Dedifferentiated amniotic fluid mesenchymal stem cell (primary cell): Measurements from ENCODE around the gene ANGPT4.

Experiments used
- DNase-seq: peaks from one replicate; pipeline ENCODE4 v3.0.0-alpha.2; 2016; ENCODE audit errors: extremely low spot score

Gene ANGPT4

DNA sequence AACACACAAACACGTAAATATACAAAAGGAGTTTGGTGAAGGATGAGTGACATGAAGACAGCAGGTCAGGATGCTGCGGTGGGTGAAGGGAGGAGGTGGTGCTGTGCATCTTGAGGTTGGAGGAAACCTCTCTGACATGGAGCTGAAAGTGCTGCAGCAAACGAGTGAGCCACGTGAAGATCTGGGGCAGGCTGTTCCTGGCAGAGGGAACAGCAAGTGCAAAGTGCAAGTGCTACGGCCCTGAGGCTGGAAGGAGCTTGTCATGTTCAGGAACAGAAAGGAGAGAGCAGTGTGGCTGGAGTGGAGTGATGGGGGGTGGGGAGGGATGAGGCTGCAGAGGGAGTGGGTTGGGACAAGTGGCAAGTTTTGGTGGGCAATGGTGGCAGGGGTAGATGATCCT lies 24.8 kb upstream of the ANGPT4 start:
- no peak for DNase-seq

DNA sequence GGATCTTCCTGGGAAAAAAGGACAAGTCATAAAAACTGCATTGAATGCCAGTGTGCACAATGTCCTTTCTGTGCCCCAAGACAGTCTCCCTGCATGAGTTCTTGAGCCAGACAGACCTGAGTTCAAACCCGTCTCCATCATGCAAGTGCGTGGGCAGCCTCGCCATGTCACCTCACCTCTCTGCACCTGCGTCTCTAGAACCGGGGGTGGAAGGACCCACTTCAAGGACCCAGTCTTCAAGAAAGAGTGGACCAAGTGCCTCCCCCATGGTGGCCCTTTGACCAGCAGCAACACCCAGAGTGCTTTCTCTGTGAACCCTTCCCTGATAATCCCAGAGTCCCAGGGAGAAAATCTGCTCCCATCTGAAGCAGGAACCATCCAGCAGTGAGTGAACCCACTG lies 23.5 kb upstream of the ANGPT4 start:
- DNase-seq, result no peak

DNA sequence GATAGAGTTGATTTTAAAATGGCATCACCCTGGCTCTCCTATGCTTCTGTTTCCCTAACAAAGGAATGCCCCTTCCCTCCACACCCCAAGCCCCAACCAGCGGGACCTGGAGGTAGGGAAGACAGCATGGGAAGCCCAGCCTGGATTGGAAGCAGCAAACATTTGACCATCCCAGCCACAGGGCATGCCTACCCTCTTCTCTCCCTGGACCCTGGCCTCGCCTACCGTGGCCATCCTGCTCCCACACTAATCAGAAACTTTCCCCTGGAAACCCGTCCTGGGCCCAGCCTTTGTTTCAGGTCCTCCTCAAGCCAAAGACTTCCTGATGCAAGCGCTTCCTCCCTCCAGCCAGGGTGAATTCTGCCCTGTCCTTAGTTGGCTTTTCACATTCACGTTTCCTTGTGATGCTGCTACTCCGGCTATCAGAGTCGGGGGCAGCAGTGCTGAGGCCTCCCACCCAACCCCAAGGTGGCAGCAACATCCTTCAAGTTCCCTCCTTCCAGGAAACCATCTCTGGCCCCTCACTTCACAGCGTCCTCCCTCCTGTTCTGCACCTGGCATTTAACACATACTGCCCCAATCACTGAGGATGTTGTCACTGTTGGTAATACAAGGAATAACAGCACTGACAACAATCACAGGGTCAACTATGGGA lies 18.2 kb upstream of the ANGPT4 start:
- no peak for DNase-seq

DNA sequence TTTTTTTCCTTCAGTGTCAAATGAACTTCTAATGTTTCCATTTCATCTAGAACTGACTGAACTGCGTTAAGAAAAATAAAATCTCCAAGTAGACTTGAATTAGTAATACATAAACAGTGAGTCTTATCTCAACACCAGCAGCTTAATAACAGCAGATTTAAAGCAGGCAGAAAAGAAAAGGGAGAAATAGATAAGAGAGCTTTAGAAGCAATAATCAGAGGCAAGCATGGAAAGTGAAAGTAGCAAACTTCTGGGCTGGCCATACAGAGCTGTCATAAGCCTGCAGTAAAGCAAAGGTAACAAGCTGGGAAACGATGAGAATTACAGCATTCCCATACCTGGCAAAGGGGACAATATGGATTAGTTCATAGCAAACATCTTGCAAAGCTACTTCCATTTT lies 16.9 kb upstream of the ANGPT4 start:
- no peak for DNase-seq

DNA sequence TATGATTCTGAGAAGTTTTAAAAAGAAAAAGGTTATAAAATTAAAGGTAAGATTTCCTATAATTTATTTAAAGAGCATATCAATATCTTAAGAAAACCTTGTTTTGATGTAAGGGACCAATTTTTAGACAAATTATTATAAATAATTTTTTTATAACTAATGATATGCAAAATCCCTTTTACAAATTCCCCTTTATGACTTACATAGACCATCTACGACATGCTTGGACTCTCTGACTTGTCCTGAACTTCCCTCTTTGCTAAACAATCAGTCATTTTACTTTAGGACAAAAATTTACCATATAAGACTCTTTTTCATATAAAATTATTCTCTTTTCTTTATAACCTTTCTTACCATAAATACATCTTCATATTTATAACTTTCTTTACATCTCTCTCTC lies 15.3 kb upstream of the ANGPT4 start:
- no peak for DNase-seq

DNA sequence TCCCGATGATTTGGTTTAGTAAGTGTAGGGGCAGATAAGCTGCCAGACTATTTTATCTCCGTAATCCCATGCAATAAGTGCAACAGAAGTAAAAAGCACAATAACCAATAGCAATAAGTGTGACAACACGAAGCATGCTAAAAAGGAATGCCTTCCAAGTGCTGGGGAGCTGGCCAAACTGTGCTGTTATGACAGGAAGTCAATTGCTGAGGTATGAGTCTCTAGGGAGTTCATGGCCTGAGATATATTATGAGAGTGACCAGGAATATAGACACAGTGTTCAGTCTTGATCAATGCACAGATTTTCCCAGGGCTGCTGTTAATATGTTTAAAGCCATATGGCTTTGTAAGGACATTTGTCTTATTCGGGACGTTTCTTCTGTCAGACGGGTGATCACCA lies 10.5 kb upstream of the ANGPT4 start:
- DNase-seq, result no peak

DNA sequence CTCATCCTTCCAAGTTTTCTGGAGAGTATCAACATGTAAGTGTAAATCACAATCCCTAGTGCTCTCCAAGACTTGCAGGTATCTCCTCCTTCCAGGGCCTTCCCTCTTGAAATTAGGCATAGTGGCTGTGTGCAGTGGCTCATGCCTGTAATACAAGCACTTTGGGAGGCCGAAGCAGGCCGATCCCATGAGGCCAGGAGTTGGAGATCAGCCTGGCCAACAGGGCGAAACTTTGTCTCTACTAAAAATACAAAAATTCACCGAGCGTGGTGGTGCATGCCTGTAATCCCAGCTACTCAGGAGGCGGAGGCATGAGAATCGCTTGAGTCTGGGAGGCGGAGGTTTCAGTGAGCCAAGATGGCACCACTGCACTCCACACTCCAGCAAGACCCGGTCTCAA lies 9.4 kb upstream of the ANGPT4 start:
- no peak for DNase-seq

DNA sequence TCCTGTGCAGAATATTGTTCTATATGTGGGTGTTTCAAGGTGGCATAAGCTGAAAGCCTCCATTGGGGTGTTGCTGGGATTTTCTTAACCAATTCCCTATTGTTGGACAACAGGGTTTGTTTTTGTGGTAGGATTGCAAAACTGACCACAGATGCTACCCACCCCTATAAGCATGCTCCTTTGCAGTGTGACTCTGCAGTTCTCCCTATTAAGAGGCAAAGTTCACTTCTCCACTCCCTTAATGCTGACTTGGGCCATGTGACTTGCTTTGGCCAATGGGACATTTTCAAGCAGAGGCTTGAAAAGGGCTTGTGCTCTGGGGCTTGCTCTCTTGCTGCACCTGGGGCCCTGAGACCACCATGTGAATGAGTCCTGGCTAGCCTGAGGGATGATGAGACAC lies 8.5 kb upstream of the ANGPT4 start:
- no peak for DNase-seq

DNA sequence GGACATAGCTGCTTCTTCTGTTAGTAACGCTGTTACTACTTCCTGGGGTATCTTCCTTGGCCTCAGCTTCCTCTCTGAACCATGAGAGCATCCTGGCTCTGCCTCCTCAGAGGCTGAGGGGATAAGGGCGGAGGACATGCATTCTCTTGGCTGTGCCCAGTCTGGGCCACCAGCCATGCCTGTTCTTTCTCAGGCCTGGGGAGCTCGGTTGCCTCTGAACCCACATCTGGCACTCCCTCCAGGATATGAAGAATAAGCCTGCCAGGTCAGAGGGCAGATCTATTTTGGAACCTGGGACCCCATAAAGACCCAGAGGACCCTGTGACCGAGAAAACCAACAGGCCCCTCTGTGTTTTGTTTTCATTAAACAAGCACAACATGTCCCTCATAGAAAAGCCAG lies 6.6 kb upstream of the ANGPT4 start:
- no peak for DNase-seq

DNA sequence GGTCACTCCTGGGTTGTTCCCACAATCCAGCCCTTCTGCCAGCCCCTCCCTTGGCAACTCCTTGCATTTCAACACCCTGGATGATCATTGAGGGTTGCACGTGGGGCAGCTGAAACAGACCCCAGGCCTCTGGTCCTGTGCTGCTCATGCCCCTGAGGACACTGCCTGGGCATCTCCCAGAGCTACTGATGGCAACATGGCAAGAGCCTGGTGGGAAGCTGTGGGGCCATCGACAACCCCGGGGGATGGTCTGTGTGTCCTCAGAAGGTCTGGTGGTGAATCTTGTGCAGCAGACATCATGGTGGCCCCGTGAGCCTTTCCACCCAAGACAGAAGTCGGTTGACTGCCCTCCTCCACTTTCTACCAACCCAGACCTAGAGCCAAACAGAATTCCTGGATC lies 4.9 kb upstream of the ANGPT4 start:
- no peak for DNase-seq

DNA sequence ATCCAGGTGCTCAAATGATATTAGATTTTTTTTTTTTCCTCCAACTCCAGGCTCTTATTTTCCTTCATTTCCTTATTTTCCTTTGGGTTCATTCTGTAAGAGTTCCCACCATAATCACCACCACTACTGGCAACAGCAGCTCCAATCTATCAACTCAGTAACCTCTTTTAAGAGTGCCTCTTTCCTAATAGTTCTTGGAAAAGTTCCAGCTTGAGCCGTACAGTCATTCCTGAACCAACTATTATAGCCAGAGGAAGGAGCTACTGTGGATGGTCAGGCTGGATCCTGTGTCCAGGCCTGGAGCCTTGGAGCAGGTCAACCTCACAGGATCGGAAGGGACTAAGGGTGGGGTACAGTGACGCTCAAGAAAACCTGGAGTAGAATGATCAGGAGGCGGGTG lies 4.2 kb upstream of the ANGPT4 start:
- DNase-seq, result no peak

DNA sequence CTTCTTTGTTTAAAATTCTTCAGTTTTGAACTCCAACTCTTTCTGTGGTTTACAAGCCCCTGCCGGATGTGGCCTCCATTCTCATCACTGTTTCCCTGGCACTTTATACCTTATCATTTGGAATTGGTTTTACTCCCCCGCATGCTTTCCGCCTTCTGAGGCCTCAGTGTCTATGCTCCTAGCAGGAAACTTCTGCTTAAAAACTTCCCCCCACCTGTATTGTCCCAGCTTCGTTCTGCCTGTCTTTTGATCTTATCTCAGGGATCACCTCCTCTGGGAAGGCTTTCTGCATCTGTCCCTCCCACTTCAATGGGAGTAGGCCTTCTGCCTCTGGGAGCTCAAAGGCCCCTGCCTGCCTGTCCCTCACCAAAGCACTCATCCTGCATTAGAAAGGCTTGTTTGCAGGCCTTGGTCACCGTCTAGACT lies 3.4 kb upstream of the ANGPT4 start:
- DNase-seq, result no peak

DNA sequence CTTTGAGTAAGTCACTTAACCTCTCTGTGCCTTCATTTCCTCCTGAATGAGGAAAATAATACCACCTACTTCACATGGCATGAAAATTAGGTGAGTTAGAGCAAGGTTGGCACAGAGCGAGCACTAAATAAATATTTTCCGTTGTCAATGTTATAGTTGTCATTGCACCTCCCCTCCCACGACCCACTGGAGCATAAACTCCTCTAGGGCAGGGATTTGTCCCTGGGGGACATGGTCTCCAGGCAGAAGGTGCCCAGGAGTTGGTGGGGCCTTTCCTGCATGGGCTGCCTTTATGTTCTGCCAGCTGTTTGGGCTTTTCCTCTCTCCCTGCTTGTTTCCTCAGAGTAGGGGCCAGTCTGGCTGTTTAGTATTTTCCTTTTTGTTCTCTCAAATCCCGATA lies 1.3 kb upstream of the ANGPT4 start:
- no peak for DNase-seq

DNA sequence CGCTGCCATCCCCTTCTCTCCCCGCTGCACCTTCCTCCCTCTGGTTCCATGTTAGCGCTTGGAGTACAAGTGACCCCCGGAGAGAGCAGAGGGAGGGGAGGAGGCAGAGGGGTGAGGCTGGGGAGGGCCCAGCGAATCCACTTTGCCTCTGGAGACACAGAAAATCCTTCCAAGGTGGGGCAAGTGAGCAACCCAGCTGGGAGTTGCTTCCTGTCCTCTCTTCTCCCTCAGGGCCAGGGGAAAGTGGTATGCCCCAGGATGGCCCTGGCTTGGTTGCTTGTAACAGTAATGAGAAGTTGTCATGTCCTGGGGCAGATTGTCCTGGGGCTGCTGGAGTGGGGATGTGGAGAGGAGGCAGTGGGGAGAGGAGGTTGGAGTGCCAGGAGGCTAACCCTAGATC lies 691 bp upstream of the ANGPT4 start:
- DNase-seq, result no peak

DNA sequence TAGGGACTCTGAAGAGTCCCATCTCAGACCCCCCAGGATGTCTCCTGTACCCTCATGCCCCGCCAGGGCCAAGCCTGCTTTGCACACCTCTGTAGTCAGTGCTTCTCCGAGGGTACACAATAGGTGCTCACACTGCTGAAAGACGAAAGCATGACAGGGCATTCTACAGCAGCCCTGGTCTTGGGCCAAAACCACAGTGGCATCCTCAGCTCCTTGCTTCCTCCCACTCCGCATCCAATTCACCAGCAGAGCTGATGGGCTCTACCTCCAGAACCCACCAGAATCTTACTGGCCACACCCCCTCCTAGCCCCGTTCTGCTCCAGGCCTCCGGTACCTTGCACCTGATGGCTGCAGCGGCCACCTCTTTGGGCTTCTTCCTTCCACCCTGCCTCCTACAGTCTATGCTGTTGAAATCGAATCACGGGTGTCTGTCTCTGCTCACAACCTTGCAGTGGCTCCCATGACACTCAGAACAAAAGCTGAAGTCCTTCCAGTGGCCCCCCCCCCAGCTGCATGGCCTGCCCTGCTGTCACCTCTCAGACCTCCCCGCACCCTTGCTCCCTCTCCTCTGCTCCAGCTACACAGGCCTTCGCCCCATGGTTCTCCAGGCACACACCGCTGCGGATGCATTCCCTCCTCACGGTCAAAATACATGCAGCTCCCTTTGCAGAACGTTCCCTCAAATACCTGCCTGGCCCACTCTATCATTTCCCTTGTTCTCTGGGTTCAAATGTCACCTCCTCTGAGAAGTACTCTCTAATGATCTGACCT lies 1.2 kb downstream of the ANGPT4 start:
- DNase-seq, result no peak

DNA sequence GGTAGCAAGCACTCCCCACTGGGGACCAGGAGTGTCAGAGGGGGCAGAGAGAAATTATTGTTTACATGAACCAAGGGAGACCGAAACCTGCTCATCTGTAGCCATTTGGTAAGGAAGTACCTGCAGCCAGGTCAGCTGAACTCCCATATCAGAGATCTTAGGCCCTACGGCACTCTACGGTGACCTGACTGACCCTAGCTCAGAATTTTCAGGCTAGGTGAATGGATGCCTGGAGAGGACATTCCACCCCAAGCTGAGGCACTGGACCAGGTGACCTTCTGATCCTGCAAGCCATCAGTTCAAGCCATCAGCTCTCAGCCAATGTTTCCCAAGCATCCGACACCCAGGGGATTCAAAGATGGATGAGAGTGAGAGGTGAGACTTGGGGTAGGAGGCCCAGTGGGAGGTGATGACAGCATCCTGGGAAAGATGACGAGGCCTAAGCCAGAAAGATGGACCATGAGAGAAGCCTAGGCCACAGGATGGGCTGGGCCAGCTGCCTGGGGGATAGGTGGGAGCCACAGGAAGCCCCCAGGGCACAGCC lies 2.8 kb downstream of the ANGPT4 start:
- DNase-seq, result no peak

DNA sequence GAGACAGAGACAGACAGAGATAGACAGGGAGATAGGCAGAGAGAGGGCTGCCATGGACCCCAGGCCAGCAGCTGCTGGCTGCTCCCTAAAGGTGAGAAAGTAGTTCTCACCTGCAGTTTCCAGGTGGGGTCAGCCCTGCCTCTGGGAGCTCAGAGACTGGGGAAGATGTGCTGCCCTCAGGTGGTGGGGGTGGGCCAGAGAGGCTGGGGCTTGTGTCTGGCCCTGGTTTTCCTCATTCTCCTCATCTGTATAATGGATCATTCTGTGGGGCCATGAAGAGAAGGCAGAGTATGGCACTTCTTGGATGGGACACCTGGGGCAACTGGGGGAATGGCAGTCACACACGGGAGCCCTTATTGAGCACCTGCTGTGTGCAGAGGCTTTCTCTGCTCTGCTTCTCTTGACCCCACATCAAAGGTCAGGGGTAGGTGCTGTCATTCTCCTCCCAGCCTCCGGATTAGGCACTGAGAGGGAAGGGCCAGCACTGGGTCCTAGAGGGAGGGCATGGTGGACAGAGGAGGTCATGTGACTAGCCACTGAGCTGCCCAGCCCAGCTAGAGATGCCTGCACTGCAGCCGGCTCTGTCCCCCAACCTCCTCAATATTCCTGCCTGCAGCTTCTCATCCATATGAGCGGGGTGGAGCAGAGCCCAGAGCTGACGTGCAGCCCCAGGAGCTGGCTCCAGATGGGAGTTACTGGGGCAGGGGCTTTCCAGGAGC lies 4.1 kb downstream of the ANGPT4 start:
- DNase-seq, result no peak

DNA sequence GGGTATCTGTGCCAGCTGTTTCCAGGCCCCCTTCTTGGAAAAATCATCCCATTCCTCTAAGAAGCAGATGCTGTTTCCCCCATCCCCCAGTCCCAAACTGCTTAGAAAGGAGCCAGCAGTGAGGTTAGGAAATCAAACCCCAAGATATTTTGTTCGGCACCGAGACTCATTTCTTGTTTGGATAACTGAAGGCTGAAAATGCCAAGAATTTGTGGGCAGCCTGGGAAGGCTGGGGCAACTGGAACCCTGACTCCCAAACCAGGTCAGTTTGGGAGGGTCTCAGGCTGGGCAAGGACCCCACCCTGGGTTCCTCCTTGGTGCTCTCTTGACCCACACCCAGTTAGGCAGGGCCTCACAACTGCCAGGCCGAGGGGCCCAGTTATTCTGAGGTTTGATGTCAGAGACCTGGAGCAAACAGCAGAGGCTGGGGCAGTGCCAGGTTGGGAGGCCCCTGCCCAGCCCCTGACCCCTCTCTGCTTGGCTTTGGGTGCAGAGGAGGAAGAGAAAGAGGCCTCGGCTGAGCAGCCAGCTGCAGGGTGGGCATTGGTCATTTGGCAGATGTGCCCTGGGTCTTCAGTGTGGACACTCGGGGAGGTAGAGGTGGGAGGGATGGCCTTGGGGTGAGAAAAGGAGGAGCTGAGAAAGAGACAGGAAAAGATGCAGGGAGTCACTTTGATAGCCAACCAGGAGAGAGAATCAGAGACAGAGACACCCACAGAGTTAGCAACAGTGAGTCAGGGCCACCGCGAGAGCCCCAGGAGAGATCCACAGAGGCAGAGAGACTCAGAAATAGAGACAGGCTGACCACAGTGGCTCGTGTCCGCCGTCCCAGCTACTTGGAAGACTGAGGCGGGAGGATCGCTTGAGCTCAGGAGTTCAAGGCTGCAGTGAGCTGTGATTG lies 5.0 kb downstream of the ANGPT4 start:
- no peak for DNase-seq

DNA sequence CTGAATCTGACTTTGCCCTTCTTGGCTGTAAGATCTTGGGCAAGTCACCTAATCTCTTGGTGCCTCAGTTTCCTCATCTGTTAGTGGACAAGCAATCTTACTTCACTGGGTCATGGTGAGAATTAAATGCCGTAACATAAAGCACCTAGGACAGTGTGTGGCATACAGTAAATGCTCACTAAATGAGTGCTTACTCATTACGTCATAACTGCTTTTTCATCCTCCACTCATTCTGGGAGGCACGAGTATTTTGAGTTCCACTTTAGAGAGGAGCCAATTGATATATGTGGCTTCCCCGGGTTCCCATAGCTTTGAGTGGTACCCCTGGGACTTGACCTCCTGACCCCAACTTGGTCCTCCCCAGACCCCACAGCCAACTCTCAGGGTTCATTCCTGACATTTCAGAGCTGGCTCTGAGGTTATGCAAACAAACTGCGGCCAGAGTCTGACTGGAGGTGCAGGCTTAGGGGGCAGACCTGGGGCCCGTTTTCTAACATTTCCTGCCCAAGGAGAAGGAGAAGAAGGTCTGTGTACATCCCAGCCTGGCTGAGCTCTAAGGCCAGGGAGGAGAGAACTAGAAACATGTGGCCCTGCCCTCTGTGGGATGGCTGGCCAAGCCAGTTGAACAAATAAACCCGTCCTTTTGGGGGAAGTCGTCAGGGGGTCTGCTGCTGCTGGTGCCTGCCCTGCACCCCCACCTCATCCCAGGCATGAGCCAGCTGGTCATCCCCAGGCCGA lies 5.8 kb downstream of the ANGPT4 start:
- DNase-seq, result no peak

DNA sequence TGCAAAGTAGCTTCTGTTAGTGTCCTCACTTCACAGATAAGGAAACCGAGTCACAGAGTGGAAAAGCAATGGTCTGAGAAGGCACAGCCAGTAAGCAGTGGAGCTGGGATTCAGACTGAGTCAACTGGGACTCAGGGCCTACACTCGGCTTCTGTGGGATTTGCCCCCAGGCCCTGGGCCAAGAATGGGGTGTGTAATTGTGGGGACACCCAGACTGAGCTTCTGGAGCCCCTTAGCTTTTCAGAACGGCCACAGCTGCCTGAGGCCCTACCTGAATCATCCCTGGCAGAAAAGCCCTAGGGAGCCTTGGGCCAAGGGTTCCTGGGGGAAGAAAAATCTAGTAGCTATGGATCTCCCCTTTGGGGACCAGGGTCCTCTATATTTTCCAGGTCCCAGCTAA lies 6.5 kb downstream of the ANGPT4 start:
- DNase-seq, result no peak

DNA sequence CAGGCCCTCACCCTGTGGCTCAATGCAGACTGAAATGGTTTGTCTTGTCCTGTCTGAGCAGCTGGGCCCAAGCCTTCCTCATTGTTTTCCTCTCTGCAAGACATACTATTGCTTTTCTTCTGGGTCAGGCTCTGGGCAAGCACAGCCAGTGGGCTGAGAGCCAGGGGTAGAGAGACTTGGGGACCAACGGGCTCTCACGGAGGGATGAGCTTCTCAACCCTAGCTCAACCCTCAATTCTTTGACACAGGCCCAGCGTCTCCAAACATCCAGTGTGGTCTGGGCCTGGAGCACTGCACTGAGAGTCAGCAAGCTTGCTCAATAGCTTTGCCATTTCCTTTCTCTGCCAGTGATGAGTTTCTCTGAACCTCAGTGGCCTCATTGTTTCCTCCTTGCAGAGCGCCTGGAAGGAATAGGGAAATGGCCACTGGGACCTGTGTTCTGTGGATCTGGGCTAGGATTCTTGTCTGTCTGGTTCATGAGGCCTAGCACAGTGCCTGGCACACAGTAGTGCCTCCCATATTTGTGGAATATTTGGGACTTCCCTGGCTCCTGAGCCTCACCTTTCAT lies 9.3 kb downstream of the ANGPT4 start:
- no peak for DNase-seq
